HL-60 (cell line): ENCODE data around the gene SLC16A4.

Experiments used
- DNase-seq, 2 experiments: peaks; one replicate each; pipeline ENCODE4 v3.0.0-alpha.2; 2010 to 2020; ENCODE audit warnings: low read depth in 1 of 2, low spot score in 1 of 2
- H3K27ac ChIP-seq: fragments of 250-450 bp; sonication (Bioruptor Pico); replicated peaks from 2 replicates; pipeline ENCODE4 v1.5.1; 2020; ENCODE audit warnings: mild to moderate bottlenecking, moderate library complexity
- H3K27me3 ChIP-seq: fragments of 250-450 bp; sonication (Bioruptor Pico); 2 replicates; pipeline ENCODE4 v1.5.1; 2021; ENCODE audit warnings: mild to moderate bottlenecking, moderate library complexity; ENCODE audit not compliant: insufficient read depth, poor library complexity, severe bottlenecking
- H3K4me3 ChIP-seq: replicated peaks from 2 replicates; pipeline ENCODE4 v1.5.1; 2011; ENCODE audit warnings: mild to moderate bottlenecking, control low read depth, low read length; ENCODE audit not compliant: insufficient read depth
- GABPA ChIP-seq: IDR thresholded peaks from 2 replicates; pipeline ENCODE4 v1.6.1; 2012; ENCODE audit warnings: low read depth
- POLR2AphosphoS5 ChIP-seq: IDR thresholded peaks from 2 replicates; pipeline ENCODE4 v1.6.1; 2012; ENCODE audit warnings: low read depth
- SPI1 ChIP-seq: IDR thresholded peaks from 2 replicates; pipeline ENCODE4 v1.6.1; 2012; ENCODE audit warnings: low read depth, mild to moderate bottlenecking, borderline replicate concordance
- TF ChIP-seq, protein P1 (sequence below): IDR thresholded peaks from one replicate; pipeline ENCODE4 v1.5.1; 2011; ENCODE audit warnings: low read length, control low read depth, inconsistent platforms; ENCODE audit not compliant: insufficient read depth
- TF ChIP-seq, protein P2 (sequence below): IDR thresholded peaks from 2 replicates; pipeline ENCODE4 v1.6.1; 2012; ENCODE audit warnings: low read depth; ENCODE audit not compliant: insufficient replicate concordance

The SLC16A4 gene

DNA sequence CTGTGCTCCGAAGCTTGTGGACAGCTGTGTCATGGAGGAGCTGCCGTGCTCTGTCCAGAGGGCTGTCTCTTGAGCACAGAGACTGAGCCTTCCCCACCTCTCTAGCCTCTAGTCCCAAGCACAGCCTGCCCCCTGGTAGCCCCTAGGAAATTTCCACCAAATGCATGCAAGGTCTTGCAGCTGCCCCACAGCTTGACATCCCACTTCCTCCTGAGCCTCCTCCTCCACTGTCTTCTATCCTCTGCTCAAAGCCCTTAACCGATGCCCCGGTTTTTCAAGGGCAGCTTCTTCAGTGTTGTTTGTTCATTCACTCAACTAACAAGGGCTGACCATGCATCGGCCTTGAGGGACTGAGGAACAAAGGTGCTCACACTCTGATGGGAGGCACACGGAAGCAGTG lies 39.5 kb upstream of the SLC16A4 start:
- peak in 1 of 2 experiments; percentile 58 for DNase-seq
- no peaks in the 10 kb centered on the region for H3K27me3 ChIP-seq
- no peak overlapping the region; the same call in 1 of the 2 replicates for H3K4me3 ChIP-seq
- TF ChIP-seq POLR2AphosphoS5 (0 out of 2 replicates have a peak, but pooled peaks have one; percentile 35), SPI1 (peak; percentile 74; the same call in 1 of the 2 replicates)
- TF ChIP-seq, protein P1, sequence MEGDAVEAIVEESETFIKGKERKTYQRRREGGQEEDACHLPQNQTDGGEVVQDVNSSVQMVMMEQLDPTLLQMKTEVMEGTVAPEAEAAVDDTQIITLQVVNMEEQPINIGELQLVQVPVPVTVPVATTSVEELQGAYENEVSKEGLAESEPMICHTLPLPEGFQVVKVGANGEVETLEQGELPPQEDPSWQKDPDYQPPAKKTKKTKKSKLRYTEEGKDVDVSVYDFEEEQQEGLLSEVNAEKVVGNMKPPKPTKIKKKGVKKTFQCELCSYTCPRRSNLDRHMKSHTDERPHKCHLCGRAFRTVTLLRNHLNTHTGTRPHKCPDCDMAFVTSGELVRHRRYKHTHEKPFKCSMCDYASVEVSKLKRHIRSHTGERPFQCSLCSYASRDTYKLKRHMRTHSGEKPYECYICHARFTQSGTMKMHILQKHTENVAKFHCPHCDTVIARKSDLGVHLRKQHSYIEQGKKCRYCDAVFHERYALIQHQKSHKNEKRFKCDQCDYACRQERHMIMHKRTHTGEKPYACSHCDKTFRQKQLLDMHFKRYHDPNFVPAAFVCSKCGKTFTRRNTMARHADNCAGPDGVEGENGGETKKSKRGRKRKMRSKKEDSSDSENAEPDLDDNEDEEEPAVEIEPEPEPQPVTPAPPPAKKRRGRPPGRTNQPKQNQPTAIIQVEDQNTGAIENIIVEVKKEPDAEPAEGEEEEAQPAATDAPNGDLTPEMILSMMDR = no peak
- H3K27ac ChIP-seq = peak overlapping the region; percentile 53

DNA sequence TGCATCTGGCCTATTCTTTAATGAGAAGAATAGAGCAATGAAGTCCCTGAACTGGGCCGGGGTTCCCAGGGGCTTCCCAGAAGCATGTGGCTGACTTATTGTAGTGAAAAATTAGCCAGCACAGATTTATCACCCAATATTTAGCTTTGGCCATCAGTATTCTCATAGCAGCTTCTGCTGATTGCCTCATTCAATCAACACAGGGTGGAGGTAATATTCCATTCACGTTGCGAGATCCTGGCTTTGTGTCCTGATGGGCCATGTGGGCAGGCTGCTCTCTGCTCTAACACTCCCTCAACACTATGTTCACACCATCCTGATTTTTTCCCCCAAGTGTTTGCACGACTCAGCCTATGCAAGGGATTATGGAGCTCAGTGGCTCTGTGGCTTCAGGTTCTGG lies 38.1 kb upstream of the SLC16A4 start:
- no peak for TF ChIP-seq GABPA
- no peak for TF ChIP-seq POLR2AphosphoS5
- TF ChIP-seq, protein P1 = no peak
- no peak for TF ChIP-seq SPI1
- TF ChIP-seq, protein P2, sequence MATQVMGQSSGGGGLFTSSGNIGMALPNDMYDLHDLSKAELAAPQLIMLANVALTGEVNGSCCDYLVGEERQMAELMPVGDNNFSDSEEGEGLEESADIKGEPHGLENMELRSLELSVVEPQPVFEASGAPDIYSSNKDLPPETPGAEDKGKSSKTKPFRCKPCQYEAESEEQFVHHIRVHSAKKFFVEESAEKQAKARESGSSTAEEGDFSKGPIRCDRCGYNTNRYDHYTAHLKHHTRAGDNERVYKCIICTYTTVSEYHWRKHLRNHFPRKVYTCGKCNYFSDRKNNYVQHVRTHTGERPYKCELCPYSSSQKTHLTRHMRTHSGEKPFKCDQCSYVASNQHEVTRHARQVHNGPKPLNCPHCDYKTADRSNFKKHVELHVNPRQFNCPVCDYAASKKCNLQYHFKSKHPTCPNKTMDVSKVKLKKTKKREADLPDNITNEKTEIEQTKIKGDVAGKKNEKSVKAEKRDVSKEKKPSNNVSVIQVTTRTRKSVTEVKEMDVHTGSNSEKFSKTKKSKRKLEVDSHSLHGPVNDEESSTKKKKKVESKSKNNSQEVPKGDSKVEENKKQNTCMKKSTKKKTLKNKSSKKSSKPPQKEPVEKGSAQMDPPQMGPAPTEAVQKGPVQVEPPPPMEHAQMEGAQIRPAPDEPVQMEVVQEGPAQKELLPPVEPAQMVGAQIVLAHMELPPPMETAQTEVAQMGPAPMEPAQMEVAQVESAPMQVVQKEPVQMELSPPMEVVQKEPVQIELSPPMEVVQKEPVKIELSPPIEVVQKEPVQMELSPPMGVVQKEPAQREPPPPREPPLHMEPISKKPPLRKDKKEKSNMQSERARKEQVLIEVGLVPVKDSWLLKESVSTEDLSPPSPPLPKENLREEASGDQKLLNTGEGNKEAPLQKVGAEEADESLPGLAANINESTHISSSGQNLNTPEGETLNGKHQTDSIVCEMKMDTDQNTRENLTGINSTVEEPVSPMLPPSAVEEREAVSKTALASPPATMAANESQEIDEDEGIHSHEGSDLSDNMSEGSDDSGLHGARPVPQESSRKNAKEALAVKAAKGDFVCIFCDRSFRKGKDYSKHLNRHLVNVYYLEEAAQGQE = no peak
- Histone ChIP-seq H3K4me3 (no peak overlapping the region), H3K27ac (no peak overlapping the region), H3K27me3 (no peaks in the 10 kb centered on the region)
- DNase-seq = no peak

DNA sequence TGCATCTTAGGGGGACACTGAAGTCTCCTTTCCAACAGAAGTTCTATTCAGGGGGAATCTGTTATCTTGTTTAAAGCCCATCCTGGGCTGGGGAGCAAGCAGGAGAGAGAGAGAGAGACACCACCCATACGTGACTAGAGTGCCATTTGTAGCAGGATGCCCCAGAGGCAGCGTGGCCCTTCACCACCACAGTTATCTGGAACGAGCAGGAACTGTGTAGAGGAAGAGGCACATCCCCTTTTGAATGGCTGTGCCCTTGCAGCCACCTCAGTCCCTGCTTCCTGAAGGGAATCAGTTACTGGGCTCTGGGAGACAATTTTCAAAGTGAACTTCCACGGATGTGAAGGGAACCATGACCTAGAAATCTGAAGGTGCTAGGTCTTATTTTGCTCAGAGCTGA lies 36.0 kb upstream of the SLC16A4 start:
- Histone ChIP-seq H3K27ac (peak overlapping the region; percentile 35), H3K4me3 (no peak overlapping the region), H3K27me3 (no peaks in the 10 kb centered on the region)
- TF ChIP-seq, protein P2 = no peak
- TF ChIP-seq SPI1 = peak; percentile 74
- DNase-seq = peak in 1 of 2 experiments; percentile 54

DNA sequence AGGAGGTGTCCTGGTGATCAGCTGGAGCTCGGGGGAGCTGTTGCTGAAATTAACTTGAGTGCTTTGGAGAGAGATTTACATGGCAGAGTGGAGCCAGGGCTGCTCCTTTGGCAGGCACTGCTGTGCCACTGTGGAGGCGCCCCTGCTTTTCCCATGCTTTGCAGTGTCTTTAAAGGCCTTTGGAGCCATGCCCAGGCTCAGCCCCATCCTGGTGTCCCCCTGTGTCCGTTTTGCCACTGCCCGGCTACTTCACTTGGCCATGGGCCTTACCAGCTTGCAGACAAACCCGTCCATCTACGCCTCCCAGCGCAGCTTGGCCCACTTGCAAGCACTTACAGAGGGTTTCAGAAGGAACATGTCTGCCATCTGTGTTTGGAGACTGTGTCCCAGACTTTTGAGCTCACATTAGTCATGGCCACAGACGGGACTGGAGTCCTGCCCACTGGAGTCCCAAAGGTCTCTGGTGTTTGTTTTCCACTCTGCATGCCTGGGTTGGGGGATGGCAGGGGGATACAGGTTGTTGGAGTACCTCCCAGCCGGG lies 34.9 kb upstream of the SLC16A4 start:
- DNase-seq = no peak
- TF ChIP-seq, protein P2 = no peak
- TF ChIP-seq, protein P1 = no peak
- TF ChIP-seq SPI1 (no peak), GABPA (no peak), POLR2AphosphoS5 (no peak)
- Histone ChIP-seq H3K27ac (no peak overlapping the region), H3K4me3 (no peak overlapping the region), H3K27me3 (no peaks in the 10 kb centered on the region)
